Neural progenitor cell (in vitro differentiated cells): Measurements from ENCODE around the gene RTN1. TPM values are rescaled to one million over a fixed set of nuclear protein-coding genes. Genes with fewer than 3 reads are reported as not detected.

Experiments
- DNase-seq: peaks from one replicate; pipeline ENCODE4 v3.0.0-alpha.2; 2016; ENCODE audit warnings: low spot score
- H2AFZ ChIP-seq: fragments of 200-600 bp; sonication (generic); replicated peaks from 2 replicates; pipeline ENCODE4 v1.6.1; 2016; ENCODE audit warnings: antibody characterized with exemption
- H3F3A ChIP-seq: fragments of 200-600 bp; sonication (generic); 2 replicates; pipeline ENCODE4 v1.6.1; 2016; ENCODE audit warnings: antibody characterized with exemption, low read depth
- H3K27ac ChIP-seq: fragments of 200-600 bp; sonication (generic); 2 replicates; pipeline ENCODE4 v1.5.1; 2016; ENCODE audit warnings: mild to moderate bottlenecking
- H3K27me3 ChIP-seq: fragments of 200-600 bp; sonication (generic); 2 replicates; pipeline ENCODE4 v1.6.1; 2016; ENCODE audit warnings: mild to moderate bottlenecking, moderate library complexity
- H3K36me3 ChIP-seq: fragments of 200-600 bp; sonication (generic); 2 replicates; pipeline ENCODE4 v1.5.1; 2016
- H3K4me1 ChIP-seq: fragments of 200-600 bp; sonication (generic); 2 replicates; pipeline ENCODE4 v1.6.1; 2016; ENCODE audit warnings: mixed run types
- H3K4me2 ChIP-seq: fragments of 200-600 bp; sonication (generic); 2 replicates; pipeline ENCODE4 v1.6.1; 2016
- H3K4me3 ChIP-seq: fragments of 200-600 bp; sonication (generic); 2 replicates; pipeline ENCODE4 v1.5.1; 2016
- H3K79me2 ChIP-seq: fragments of 200-600 bp; sonication (generic); 2 replicates; pipeline ENCODE4 v1.6.1; 2016; ENCODE audit warnings: low read depth
- H3K9ac ChIP-seq: fragments of 200-600 bp; sonication (generic); 2 replicates; pipeline ENCODE4 v1.6.1; 2016
- H3K9me3 ChIP-seq: fragments of 200-600 bp; sonication (generic); 2 replicates; pipeline ENCODE4 v1.5.1; 2016; ENCODE audit warnings: low read depth
- H4K20me1 ChIP-seq: fragments of 200-600 bp; sonication (generic); 2 replicates; pipeline ENCODE4 v1.6.1; 2016; ENCODE audit warnings: low read depth
- H3K27ac Mint-ChIP-seq: 3 replicates; pipeline ENCODE4 v1.8.0; 2021; ENCODE audit warnings: mixed read lengths
- H3K27me3 Mint-ChIP-seq: 2 replicates; pipeline ENCODE4 v1.8.0; 2022; ENCODE audit warnings: low read depth, mild to moderate bottlenecking, inconsistent platforms, moderate library complexity, mixed read lengths; ENCODE audit not compliant: insufficient read depth
- H3K36me3 Mint-ChIP-seq: 3 replicates; pipeline ENCODE4 v1.8.0; 2021; ENCODE audit warnings: mixed read lengths
- H3K4me1 Mint-ChIP-seq: 3 replicates; pipeline ENCODE4 v1.8.0; 2021; ENCODE audit warnings: mixed read lengths
- H3K4me3 Mint-ChIP-seq: 3 replicates; pipeline ENCODE4 v1.8.0; 2021; ENCODE audit warnings: mild to moderate bottlenecking, moderate library complexity, mixed read lengths
- H3K9me3 Mint-ChIP-seq: 3 replicates; pipeline ENCODE4 v1.8.0; 2020; ENCODE audit warnings: mixed read lengths
- CTCF ChIP-seq: fragments of 200-600 bp; sonication (generic); IDR thresholded peaks from 2 replicates; pipeline ENCODE4 v1.5.1; 2017; ENCODE audit warnings: antibody characterized with exemption, mild to moderate bottlenecking
- EZH2 ChIP-seq: fragments of 200-600 bp; sonication (generic); IDR thresholded peaks from 2 replicates; pipeline ENCODE4 v1.6.1; 2017; ENCODE audit warnings: antibody characterized with exemption, mild to moderate bottlenecking, moderate library complexity
- EZH2phosphoT487 ChIP-seq: fragments of 200-600 bp; sonication (generic); IDR thresholded peaks from 2 replicates; pipeline ENCODE4 v1.6.1; 2017; ENCODE audit warnings: antibody characterized with exemption
- total RNA-seq: library from RNA; depleted of rRNA; stranded (reverse); fragments of >200 nt; gene quantifications from 2 replicates; pipeline ENCODE4 v1.2.3, GENCODE V29; 2015; ENCODE audit warnings: low replicate concordance

RTN1 gene
- total RNA-seq, 1 donor from 2014 or later: 7.7 TPM

DNA sequence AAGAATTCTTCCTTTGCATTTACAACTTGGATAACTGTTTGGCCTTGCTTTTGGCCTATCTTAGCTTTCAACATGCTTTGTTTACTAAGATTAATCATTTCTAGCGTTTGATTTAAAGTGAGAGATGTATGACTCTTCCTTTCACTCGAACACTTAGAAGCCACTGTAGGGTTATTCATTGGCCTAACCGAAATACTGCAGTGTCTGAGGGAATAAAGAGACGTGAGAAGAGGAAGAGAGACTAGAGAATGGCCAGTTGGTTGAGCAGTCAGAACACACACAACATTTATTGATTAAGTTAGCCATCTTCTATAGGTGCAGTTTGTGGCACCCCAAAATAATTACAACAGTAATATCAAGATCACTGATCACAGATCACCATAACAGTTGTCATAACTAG lies 231.7 kb downstream of the RTN1 start:
- no peaks in the 10 kb centered on the region for H3K79me2 ChIP-seq
- H3K4me1 Mint-ChIP-seq: no peaks in the 10 kb centered on the region
- TF ChIP-seq EZH2 (no peak), EZH2phosphoT487 (no peak), CTCF (no peak)

DNA sequence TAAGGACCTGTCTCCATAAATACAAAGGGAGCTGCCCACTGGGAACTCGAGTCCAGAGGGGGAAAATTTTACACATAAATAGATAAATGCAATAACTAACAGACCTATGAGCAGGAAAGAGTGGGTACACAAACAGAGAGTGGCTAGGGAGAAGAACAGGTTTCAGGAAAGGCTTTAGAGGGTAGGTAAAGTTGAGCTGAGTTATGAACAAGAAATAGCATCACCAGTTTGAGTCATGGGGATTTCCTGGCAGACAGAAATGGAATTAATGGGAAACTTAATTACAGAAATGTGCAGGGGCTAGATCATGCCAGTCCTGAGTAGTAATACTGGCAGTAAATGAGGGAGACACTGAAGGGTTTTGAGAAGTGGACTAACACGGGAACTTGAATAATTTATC lies 236.0 kb downstream of the RTN1 start:
- H3K36me3 Mint-ChIP-seq: no peaks in the 10 kb centered on the region
- H3K4me3 Mint-ChIP-seq: no peak overlapping the region
- no peak for TF ChIP-seq EZH2
- no peak for TF ChIP-seq EZH2phosphoT487
- TF ChIP-seq CTCF: no peak
- peaks cover 11% of the 10 kb centered on the region for H3K27me3 Mint-ChIP-seq
- Histone ChIP-seq H3K27ac (no peak overlapping the region), H3K79me2 (no peaks in the 10 kb centered on the region), H3F3A (peaks cover 4% of the 10 kb centered on the region), H3K9me3 (no peaks in the 10 kb centered on the region), H3K4me2 (no peak overlapping the region), H3K4me1 (peaks cover 6% of the 10 kb centered on the region), H2AFZ (no peak overlapping the region), H3K4me3 (no peak overlapping the region), H4K20me1 (no peaks in the 10 kb centered on the region), H3K9ac (no peak overlapping the region), H3K36me3 (no peaks in the 10 kb centered on the region), H3K27me3 (peaks cover 26% of the 10 kb centered on the region)
- DNase-seq: no peak
- peaks cover 4% of the 10 kb centered on the region for H3K9me3 Mint-ChIP-seq
- no peak overlapping the region for H3K27ac Mint-ChIP-seq
- H3K4me1 Mint-ChIP-seq: peaks cover 3% of the 10 kb centered on the region

More for the DNA sequence above, 231.7 kb downstream of the RTN1 start:
- Mint-ChIP-seq H3K9me3 (peaks cover 16% of the 10 kb centered on the region), H3K4me3 (no peak overlapping the region), H3K36me3 (no peaks in the 10 kb centered on the region), H3K27ac (no peak overlapping the region), H3K27me3 (no peaks in the 10 kb centered on the region)
- no peak overlapping the region for H3K4me3 ChIP-seq
- no peak overlapping the region for H3K27ac ChIP-seq
- H3K4me1 ChIP-seq: no peaks in the 10 kb centered on the region
- H4K20me1 ChIP-seq: no peaks in the 10 kb centered on the region
- H3K27me3 ChIP-seq: no peaks in the 10 kb centered on the region
- DNase-seq: no peak
- no peak overlapping the region for H3K9ac ChIP-seq
- H3K9me3 ChIP-seq: peaks cover 6% of the 10 kb centered on the region
- H3K4me2 ChIP-seq: no peak overlapping the region
- no peaks in the 10 kb centered on the region for H3F3A ChIP-seq
- no peak overlapping the region for H2AFZ ChIP-seq
- H3K36me3 ChIP-seq: no peaks in the 10 kb centered on the region

DNA sequence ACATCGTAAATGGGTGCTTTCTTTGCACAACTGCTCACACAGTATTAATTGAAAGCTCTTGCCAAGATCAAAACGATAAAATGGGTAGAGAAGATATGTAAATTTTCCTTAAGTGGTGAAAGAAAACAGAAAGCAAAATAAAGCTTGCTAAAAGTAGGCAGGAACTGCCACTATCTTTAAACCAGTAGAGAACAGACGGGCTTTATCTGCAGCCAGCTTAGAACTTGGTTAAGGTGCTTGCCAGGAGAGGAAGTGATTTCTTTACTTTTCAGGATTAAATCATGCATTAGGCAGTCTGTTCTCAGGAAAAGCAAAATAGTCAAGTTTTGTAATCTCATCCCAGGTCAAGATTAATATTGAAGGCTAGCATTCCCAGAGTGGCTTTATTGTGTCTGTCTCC lies 237.1 kb downstream of the RTN1 start:
- no peaks in the 10 kb centered on the region for H3K36me3 Mint-ChIP-seq

More for the DNA sequence above, 237.1 kb downstream of the RTN1 start:
- H3K9ac ChIP-seq: no peak overlapping the region
- peaks cover 37% of the 10 kb centered on the region for H3K27me3 ChIP-seq
- H4K20me1 ChIP-seq: no peaks in the 10 kb centered on the region
- Mint-ChIP-seq H3K27me3 (peaks cover 14% of the 10 kb centered on the region), H3K27ac (no peak overlapping the region), H3K9me3 (peaks cover 4% of the 10 kb centered on the region), H3K4me3 (no peak overlapping the region), H3K4me1 (peaks cover 3% of the 10 kb centered on the region)
- H3K27ac ChIP-seq: no peak overlapping the region
- no peak for DNase-seq
- peaks cover 4% of the 10 kb centered on the region for H3F3A ChIP-seq
- no peak overlapping the region for H3K4me3 ChIP-seq
- H3K4me2 ChIP-seq: no peak overlapping the region
- no peaks in the 10 kb centered on the region for H3K79me2 ChIP-seq
- H3K36me3 ChIP-seq: no peaks in the 10 kb centered on the region
- no peak for TF ChIP-seq EZH2phosphoT487
- TF ChIP-seq EZH2: no peak
- no peak for TF ChIP-seq CTCF
- no peak overlapping the region for H2AFZ ChIP-seq
- H3K4me1 ChIP-seq: peaks cover 9% of the 10 kb centered on the region
- H3K9me3 ChIP-seq: no peaks in the 10 kb centered on the region
